ENCODE measurements around the gene DHCR7.

- TF ChIP-seq CTCF (conservative IDR thresholded peaks at IDR 0.05; ENCODE audit: low read depth, low read length) (no peak), EZH2 (IDR thresholded peaks at IDR 0.05; ENCODE audit: borderline replicate concordance, low read depth, low read length, poor library complexity, severe bottlenecking) (no peak)
These were observed 48.0 kb downstream of the DHCR7 start for GRCh38 chr11:71400216-71400615.
